22Rv1 (cell line): ENCODE data around the gene OVOL1.

ENCODE experiments used
- CTCF ChIP-seq: fragments of 450-650 bp; IDR thresholded peaks from 2 replicates; pipeline ENCODE4 v1.5.1; 2017; ENCODE audit warnings: mild to moderate bottlenecking
- ZFX ChIP-seq: fragments of 450-650 bp; IDR thresholded peaks from 2 replicates; pipeline ENCODE4 v1.6.1; 2017; ENCODE audit warnings: antibody characterized with exemption, borderline replicate concordance

DNA sequence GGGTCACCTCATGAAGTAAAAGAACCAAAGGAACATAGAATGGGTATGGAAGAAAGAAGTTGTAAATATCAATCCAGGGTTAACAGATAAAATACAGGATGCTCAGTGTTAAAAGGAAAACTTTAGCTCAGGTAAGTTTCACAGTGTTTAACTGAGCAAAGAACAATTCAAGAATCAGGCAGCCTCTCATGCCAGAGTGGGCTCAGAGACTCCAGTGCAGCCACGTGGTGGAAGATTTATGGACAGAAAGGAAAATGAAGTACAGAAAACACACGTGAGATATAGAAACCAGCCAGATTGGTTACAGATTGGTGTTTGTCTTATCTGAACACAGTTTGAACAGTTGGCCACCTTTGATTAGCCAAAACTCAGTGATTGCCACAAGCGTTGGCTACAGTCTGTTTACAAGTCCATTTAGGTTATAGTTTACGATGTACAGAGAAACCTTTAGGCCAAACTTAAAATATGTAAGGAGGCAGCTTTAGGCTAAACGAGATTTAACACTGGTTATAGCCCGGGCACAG, 15.2 kb upstream of the OVOL1 start:
- TF ChIP-seq CTCF, result no peak
- no peak for TF ChIP-seq ZFX
